Vagina (tissue), 2 donors: ENCODE results near the gene EME2. TPM values are rescaled to one million over a fixed set of nuclear protein-coding genes. Genes with fewer than 3 reads are reported as not detected.
"Not testable (repeated sequence)": the region's sequence is repeated elsewhere in the genome, so short reads cannot be mapped to it uniquely, and the experiment has no call there.

ENCODE experiments used
- DNase-seq, 2 donors: peaks; one replicate each; pipeline ENCODE4 v3.0.0-alpha.2; 2017; ENCODE audit errors: extremely low spot score in 2 of 2
- H3K27ac ChIP-seq: fragments of 200-600 bp; sonication (generic); one replicate; pipeline ENCODE4 v1.5.1; 2019
- H3K27me3 ChIP-seq: fragments of 200-600 bp; sonication (generic); one replicate; pipeline ENCODE4 v1.5.1; 2019
- H3K36me3 ChIP-seq, 2 donors: fragments of 200-600 bp; sonication (generic); one replicate each; pipeline ENCODE4 v1.5.1; 2017 to 2019
- H3K4me1 ChIP-seq: fragments of 200-600 bp; sonication (generic); one replicate; pipeline ENCODE4 v1.5.1; 2019
- H3K4me3 ChIP-seq, 2 donors: fragments of 200-600 bp; sonication (generic); 1 replicate in 1 of 2; 2 replicates in 1 of 2; pipeline ENCODE4 v1.5.1; 2016 to 2019
- H3K9me3 ChIP-seq: fragments of 200-600 bp; sonication (generic); one replicate; pipeline ENCODE4 v1.5.1; 2019
- CTCF ChIP-seq, 3 experiments: fragments of 450-650 bp in 2 of 3; fragments of 200-600 bp in 1 of 3; sonication (generic) in 1 of 3; IDR thresholded peaks; one replicate each; pipeline ENCODE4 v1.5.1; 2017 to 2019; ENCODE audit warnings: antibody characterized with exemption in 3 of 3, mild to moderate bottlenecking in 2 of 3, moderate library complexity in 2 of 3
- POLR2A ChIP-seq, 2 donors: fragments of 450-650 bp; IDR thresholded peaks; one replicate each; pipeline ENCODE4 v1.6.1; 2017; ENCODE audit warnings: antibody characterized with exemption in 2 of 2, mild to moderate bottlenecking in 2 of 2, moderate library complexity in 2 of 2
- POLR2AphosphoS5 ChIP-seq, 2 donors: sonication (generic); formaldehyde crosslinking; IDR thresholded peaks; one replicate each; pipeline ENCODE4 v1.9.0; 2017; ENCODE audit warnings: antibody characterized with exemption in 2 of 2, mild to moderate bottlenecking in 2 of 2, low read depth in 1 of 2; ENCODE audit not compliant: insufficient read depth in 1 of 2
- intact Hi-C: fragments of 100-400 bp; cut with DNase I; formaldehyde crosslinking; loops from one replicate; pipeline ENCODE4 v1.15.1; 2023
- total RNA-seq: library from RNA; depleted of rRNA; stranded (reverse); fragments of >200 nt; gene quantifications from one replicate; pipeline ENCODE4 v1.2.3, GENCODE V29; 2016

EME2 gene
- total RNA-seq, 1 donor from 2014 or later = 13.5 TPM

- no peak overlapping the region for H3K4me3 ChIP-seq
- no peak overlapping the region for H3K27ac ChIP-seq
- DNase-seq = no peak
- H3K9me3 ChIP-seq = no peaks in the 10 kb centered on the region
- intact Hi-C loops = no loop called here
- H3K4me1 ChIP-seq = peaks cover 15% of the 10 kb centered on the region
- H3K27me3 ChIP-seq = no peaks in the 10 kb centered on the region
- H3K36me3 ChIP-seq = peaks cover 0 to 49% of the 10 kb centered on the region in 2 donors
- no peak for TF ChIP-seq POLR2AphosphoS5 (IDR thresholded peaks at IDR 0.05; ENCODE audit: insufficient read depth in 1 of 2, low read depth in 1 of 2)
- no peak for TF ChIP-seq POLR2A (IDR thresholded peaks at IDR 0.05)
- no peak for TF ChIP-seq CTCF (IDR thresholded peaks at IDR 0.05)
These were observed 44.7 kb upstream of the EME2 start for GRCh38 chr16:1727651-1728624.

GRCh38 chr16:1729026-1729425 lies 43.6 kb upstream of the EME2 start:
- Histone ChIP-seq H3K27ac (no peak overlapping the region), H3K36me3 (peaks cover 0 to 59% of the 10 kb centered on the region in 2 donors), H3K4me1 (peaks cover 4% of the 10 kb centered on the region), H3K9me3 (no peaks in the 10 kb centered on the region), H3K4me3 (no peak overlapping the region), H3K27me3 (no peaks in the 10 kb centered on the region)
- intact Hi-C loops = no loop called here
- DNase-seq = no peak
- TF ChIP-seq POLR2AphosphoS5 (IDR thresholded peaks at IDR 0.05; ENCODE audit: insufficient read depth in 1 of 2, low read depth in 1 of 2) = no peak

GRCh38 chr16:1729445-1729844 lies 43.2 kb upstream of the EME2 start:
- no peak overlapping the region for H3K4me3 ChIP-seq
- no peak overlapping the region for H3K27ac ChIP-seq
- H3K4me1 ChIP-seq = no peaks in the 10 kb centered on the region
- intact Hi-C loops = no loop called here
- no peaks in the 10 kb centered on the region for H3K9me3 ChIP-seq
- H3K27me3 ChIP-seq = no peaks in the 10 kb centered on the region
- peaks cover 0 to 61% of the 10 kb centered on the region in 2 donors for H3K36me3 ChIP-seq
- DNase-seq = no peak
- TF ChIP-seq POLR2A (IDR thresholded peaks at IDR 0.05) = no peak

GRCh38 chr16:1731073-1731472 lies 41.5 kb upstream of the EME2 start:
- Histone ChIP-seq H3K4me3 (no peak overlapping the region), H3K27me3 (no peaks in the 10 kb centered on the region), H3K9me3 (no peaks in the 10 kb centered on the region), H3K36me3 (peaks cover 0 to 58% of the 10 kb centered on the region in 2 donors), H3K4me1 (no peaks in the 10 kb centered on the region), H3K27ac (no peak overlapping the region)
- TF ChIP-seq CTCF (IDR thresholded peaks at IDR 0.05) (no peak), POLR2A (IDR thresholded peaks at IDR 0.05) (no peak), POLR2AphosphoS5 (IDR thresholded peaks at IDR 0.05; ENCODE audit: insufficient read depth in 1 of 2, low read depth in 1 of 2) (no peak)
- intact Hi-C loops = no loop called here
- DNase-seq = no peak

- H3K9me3 ChIP-seq = no peaks in the 10 kb centered on the region
- H3K4me1 ChIP-seq = no peaks in the 10 kb centered on the region
- no peak for TF ChIP-seq POLR2A (IDR thresholded peaks at IDR 0.05)
- no peak for TF ChIP-seq POLR2AphosphoS5 (IDR thresholded peaks at IDR 0.05; ENCODE audit: insufficient read depth in 1 of 2, low read depth in 1 of 2)
- no peak for TF ChIP-seq CTCF (IDR thresholded peaks at IDR 0.05)
- no peak overlapping the region for H3K4me3 ChIP-seq
- peaks cover 0 to 53% of the 10 kb centered on the region in 2 donors for H3K36me3 ChIP-seq
- H3K27ac ChIP-seq = no peak overlapping the region
- DNase-seq = no peak
- intact Hi-C loops = no loop called here
- H3K27me3 ChIP-seq = no peaks in the 10 kb centered on the region
These were observed 41.0 kb upstream of the EME2 start for GRCh38 chr16:1731603-1732002.

- Histone ChIP-seq H3K4me3 (no peak overlapping the region), H3K36me3 (peaks cover 0 to 51% of the 10 kb centered on the region in 2 donors), H3K27me3 (no peaks in the 10 kb centered on the region), H3K4me1 (no peaks in the 10 kb centered on the region), H3K9me3 (no peaks in the 10 kb centered on the region), H3K27ac (no peak overlapping the region)
- TF ChIP-seq POLR2A (IDR thresholded peaks at IDR 0.05) (no peak), CTCF (IDR thresholded peaks at IDR 0.05) (no peak), POLR2AphosphoS5 (IDR thresholded peaks at IDR 0.05; ENCODE audit: insufficient read depth in 1 of 2, low read depth in 1 of 2) (no peak)
- intact Hi-C loops = no loop called here
- no peak for DNase-seq
These were observed 40.5 kb upstream of the EME2 start for GRCh38 chr16:1732071-1732470.

- H3K27ac ChIP-seq, H3K4me1 ChIP-seq, H3K4me3 ChIP-seq, intact Hi-C loops, H3K27me3 ChIP-seq, H3K9me3 ChIP-seq, DNase-seq: not testable (repeated sequence)
- peaks cover 0 to 51% of the 10 kb centered on the region in 2 donors for H3K36me3 ChIP-seq
These were observed 40.0 kb upstream of the EME2 start for GRCh38 chr16:1732551-1732987.
